Astrocyte of the cerebellum (primary cell): ENCODE data around the gene TMCC1.

Source experiments
- DNase-seq: peaks from one replicate; pipeline ENCODE4 v3.0.0-alpha.2; 2011; ENCODE audit warnings: low read depth
- H3K4me3 ChIP-seq: 2 replicates; pipeline ENCODE4 v1.5.1; 2011; ENCODE audit warnings: mild to moderate bottlenecking, low read depth, low read length, moderate library complexity
- CTCF ChIP-seq: IDR thresholded peaks from 2 replicates; pipeline ENCODE4 v1.5.1; 2012; ENCODE audit warnings: low read length, low read depth, moderate library complexity, mild to moderate bottlenecking; ENCODE audit errors: missing control alignments
- in situ Hi-C: cut with HindIII; loops from 2 replicates; pipeline ENCODE4 v1.10.0; 2017; ENCODE audit warnings: low sequenced_read_pairs

Gene TMCC1

DNA sequence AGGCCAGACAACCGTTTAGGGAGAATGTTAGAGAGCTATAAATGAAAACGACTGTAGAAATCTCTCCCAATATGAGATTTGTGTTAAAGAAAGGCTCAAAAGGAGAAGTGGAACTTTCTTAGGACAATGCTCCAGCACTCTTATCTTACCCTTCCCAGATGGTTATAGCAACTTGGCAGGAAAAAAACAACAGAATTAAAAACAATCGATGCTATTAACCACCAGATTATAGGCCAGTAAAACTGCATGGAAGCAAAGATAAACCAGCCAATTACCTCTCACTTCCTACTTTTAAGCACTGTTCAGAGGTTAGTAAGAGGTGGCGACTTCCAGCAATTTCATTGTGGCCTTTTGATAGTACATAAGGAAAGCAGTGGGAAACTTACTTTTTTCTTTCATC, 72.9 kb downstream of the TMCC1 start:
- TF ChIP-seq CTCF = no peak
- in situ Hi-C loops = no loop called here
- H3K4me3 ChIP-seq = no peak overlapping the region
- DNase-seq = no peak

DNA sequence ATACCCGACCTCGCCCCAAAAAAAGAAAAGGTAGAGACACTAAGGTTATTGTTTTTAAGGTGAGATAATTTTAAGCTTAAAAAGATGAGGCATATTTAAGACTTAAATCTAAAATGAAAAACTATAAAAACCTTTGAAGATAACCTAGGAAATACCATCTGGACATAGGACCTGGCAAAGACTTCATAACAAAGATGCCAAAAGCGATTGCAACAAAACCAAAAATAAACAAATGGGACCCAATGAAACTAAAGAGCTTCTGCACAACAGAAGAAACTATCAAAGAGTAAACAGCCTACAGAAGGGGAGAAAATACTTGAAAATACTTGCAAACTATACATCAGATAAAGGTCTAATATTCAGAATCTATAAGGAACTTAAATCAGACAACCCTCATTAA, 80.9 kb downstream of the TMCC1 start:
- in situ Hi-C loops = no loop called here
- TF ChIP-seq CTCF = no peak

DNA sequence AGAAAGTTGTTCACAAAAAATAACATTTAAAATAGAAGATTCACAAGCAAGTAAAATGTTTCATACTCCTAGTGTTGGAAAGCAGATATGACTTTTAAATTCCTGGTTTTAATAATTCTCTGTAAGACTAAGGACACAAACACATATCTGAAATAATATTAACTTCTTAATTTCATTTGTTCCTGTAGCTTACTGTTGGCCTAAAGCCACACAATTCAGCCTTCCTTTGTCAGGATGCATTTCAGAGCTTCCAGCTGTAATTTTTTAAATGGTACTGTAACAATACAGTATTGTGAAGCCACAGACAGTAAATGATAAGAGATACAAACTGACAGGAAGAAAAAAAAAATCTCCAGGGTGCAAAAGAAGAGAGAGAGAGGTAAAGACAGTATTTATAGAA, 84.2 kb downstream of the TMCC1 start:
- no peak for TF ChIP-seq CTCF
- in situ Hi-C loops = no loop called here
- no peak for DNase-seq

More for the DNA sequence above, 80.9 kb downstream of the TMCC1 start:
- DNase-seq = no peak
- H3K4me3 ChIP-seq = no peak overlapping the region

GRCh38 chr3:129796146-129796545, 97.4 kb downstream of the TMCC1 start:
- DNase-seq = no peak
- in situ Hi-C loops = no loop called here
- no peak for TF ChIP-seq CTCF
- no peak overlapping the region for H3K4me3 ChIP-seq

More for the DNA sequence above, 84.2 kb downstream of the TMCC1 start:
- H3K4me3 ChIP-seq = no peak overlapping the region

DNA sequence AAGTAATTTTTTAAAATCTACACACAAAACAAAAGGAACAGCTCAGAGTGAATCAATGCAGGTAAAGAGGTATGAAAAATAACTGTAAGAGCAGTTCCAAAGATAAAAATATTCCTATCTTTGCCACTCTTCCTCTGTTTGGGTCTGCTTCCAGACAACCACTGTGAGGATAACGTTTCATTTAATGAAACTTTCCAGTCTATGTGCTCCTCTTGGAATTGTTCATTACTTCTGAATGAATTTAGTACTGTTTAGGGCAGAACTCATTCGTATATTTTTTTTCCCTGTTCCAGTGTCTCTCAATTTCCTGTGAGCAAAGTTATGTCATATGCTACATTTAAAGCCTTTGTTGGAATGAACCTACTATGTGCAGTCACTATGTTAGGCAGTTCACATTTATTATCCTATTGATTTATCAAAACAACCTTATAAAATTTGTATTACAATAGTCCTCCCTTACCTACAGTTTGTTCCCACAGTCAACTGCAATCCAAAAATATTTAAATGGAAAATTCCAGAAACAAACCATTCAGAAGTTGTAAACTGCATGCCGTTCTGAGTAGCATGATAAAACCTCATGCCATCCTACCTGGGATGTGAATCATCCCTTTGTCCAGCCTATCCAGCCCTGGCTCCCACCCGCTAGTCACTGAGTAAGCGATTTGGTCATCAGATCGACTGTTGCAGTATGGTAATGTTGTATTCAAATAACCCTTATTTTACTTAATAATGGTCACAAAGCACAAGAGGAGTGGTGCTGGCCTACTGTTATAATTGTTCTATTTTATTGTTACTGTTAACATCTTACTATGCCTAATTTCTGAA, 98.1 kb downstream of the TMCC1 start:
- in situ Hi-C loops = no loop called here
- DNase-seq = no peak
- TF ChIP-seq CTCF = no peak
- H3K4me3 ChIP-seq = no peak overlapping the region

DNA sequence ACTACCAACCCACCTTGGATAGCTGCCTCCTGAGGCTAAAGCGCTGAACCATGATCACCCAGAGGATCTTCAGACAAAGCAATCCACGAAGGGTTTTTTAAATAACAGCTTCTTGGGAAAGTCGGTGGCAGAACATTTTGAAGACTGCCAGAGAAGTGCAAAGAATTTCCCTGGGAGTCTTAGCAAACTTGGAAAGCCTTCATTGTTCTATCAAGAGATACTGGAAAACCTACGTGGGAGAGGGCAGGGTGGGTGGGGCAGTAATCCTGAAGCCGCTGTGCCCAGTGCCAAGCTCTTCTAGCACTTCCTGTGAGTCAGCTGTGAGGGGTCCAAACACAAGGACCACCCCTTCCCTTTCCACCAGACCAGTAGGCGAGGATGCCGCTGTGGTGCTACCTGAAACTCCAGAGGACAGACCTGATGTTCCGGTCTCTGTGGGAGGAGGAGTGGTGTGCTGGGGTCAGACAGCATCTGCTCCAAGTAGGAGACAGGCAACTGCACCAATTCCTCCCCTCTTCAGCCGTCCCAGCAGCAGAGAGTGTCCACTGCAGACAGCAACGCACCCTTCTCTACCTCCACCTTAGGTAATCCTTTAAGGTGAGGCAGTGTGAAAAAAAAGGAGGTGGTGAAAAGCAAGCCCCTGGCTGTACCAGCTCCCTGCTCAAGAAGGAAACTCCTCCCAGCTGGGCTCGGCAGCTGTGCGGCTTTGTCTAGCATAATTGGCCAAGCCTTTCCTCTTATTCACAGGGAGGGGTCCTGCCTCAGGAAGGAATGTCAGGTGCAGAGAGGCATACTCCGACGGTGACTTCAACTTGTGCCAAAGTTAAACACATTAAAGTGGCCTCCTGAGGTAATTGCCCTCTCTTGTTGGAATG, 99.0 kb downstream of the TMCC1 start:
- no peak overlapping the region for H3K4me3 ChIP-seq
- no peak for DNase-seq
- no peak for TF ChIP-seq CTCF
- in situ Hi-C loops = no loop called here
